Activated T-helper 17 cell treated with anti-CD3 and anti-CD28 coated beads, Interleukin-2, amount 50 U/mL, for 72 hours (primary cell): ENCODE measurements around the gene HEXD. TPM values are rescaled to one million over a fixed set of nuclear protein-coding genes. Genes with fewer than 3 reads are reported as not detected.

Experiments used
- ATAC-seq: fragments of 150-1000 bp; cut with Tn5 transposase; replicated peaks from 2 replicates; pipeline ENCODE4 v1.10.0; 2021; ENCODE audit warnings: mild to moderate bottlenecking, moderate library complexity
- H3K27ac Mint-ChIP-seq: one replicate; pipeline ENCODE4 v1.8.0; 2022; ENCODE audit warnings: mixed read lengths
- H3K27me3 Mint-ChIP-seq: one replicate; pipeline ENCODE4 v1.8.0; 2022; ENCODE audit warnings: mixed read lengths
- H3K36me3 Mint-ChIP-seq: one replicate; pipeline ENCODE4 v1.8.0; 2022; ENCODE audit warnings: low read depth, mild to moderate bottlenecking, mixed read lengths
- H3K4me1 Mint-ChIP-seq: one replicate; pipeline ENCODE4 v1.8.0; 2022; ENCODE audit warnings: mixed read lengths
- H3K4me3 Mint-ChIP-seq: one replicate; pipeline ENCODE4 v1.8.0; 2022; ENCODE audit warnings: mild to moderate bottlenecking, mixed read lengths
- H3K9me3 Mint-ChIP-seq: one replicate; pipeline ENCODE4 v1.8.0; 2022; ENCODE audit warnings: mixed read lengths
- total RNA-seq, 2 donors: library from RNA; stranded (reverse); gene quantifications; one replicate each; pipeline ENCODE4 v1.2.3, GENCODE V29; 2022

The HEXD gene
- total RNA-seq, 2 donors from 2014 or later, result 25.1 to 31.9 TPM

DNA sequence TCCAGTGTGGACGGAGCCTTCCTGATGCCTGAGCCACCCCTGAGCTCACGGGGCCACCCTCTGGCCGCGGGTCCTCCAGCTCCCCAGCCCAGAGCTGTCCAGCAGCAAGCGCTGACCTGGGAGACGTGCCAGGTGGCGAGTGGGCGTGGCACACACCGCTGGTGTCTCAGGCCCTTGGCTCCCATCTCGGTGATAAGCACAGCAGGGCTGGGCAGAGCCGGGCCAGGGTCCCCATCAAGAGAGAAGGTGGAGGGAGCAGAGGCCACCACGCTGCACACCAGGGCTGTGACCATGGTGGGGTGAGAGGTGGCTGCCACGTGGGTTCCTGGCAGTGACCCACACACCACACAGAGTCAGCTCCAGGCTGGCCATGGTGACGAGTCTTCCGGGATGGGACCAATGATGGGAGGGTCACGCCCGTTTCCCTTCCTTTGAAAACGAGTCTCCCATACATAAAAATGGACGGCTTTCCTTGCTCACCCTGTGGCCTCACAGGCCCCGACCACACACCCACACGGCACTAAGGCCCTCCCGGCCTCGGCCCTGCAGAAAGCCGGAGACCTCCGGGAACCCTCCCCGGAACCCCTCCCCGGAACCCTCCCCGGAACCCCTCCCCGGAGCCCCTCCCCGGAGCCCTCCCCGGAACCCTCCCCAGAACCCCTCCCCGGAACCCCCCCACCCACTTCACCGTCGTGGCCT lies 29.8 kb upstream of the HEXD start:
- Mint-ChIP-seq H3K4me1 (peaks cover 5% of the 10 kb centered on the region), H3K9me3 (no peaks in the 10 kb centered on the region), H3K4me3 (no peak overlapping the region), H3K27ac (no peak overlapping the region), H3K27me3 (peaks cover 6% of the 10 kb centered on the region), H3K36me3 (peaks cover 5% of the 10 kb centered on the region)
- no peak for ATAC-seq

DNA sequence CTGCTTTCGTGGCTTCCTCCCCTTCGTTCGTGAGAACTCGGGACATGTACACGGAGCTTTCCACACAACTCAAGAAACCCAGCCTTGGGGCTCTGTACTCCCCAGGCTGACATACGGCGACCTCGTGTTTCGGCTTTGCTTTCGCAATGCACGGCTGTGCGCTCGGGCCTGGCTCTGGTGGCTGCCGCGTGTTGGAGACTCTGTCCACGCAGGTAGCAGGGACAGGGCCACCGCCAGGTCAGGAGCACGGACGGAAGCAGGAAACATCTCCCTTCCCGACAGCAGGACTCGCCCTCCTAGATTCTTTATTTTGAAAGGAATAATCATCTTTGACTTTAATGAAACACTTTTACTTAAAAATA lies 29.2 kb upstream of the HEXD start:
- no peak overlapping the region for H3K4me3 Mint-ChIP-seq
- peaks cover 5% of the 10 kb centered on the region for H3K4me1 Mint-ChIP-seq
- no peaks in the 10 kb centered on the region for H3K9me3 Mint-ChIP-seq
- ATAC-seq, result no peak
- H3K36me3 Mint-ChIP-seq, result peaks cover 10% of the 10 kb centered on the region
- H3K27me3 Mint-ChIP-seq, result peaks cover 6% of the 10 kb centered on the region
- H3K27ac Mint-ChIP-seq, result no peak overlapping the region

DNA sequence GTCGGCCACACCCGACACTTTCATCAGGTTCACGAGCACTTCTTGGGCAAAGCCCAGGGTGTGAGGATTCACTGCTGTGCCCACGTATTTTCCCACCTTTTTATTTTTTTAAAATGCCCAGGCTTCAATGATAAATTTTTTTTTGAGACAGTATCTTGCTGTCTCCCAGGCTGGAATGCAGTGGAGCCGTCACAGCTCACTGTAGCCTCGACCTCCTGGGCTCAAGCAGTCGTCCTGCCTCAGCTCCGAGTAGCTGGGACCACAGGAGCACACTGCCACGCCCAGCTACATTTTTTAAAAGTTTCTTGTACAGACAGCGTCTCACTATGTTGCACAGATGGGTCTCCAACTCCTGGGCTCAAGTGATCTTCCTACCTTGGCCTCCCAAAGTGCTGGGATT lies 28.8 kb upstream of the HEXD start:
- Mint-ChIP-seq H3K4me1 (peaks cover 5% of the 10 kb centered on the region), H3K4me3 (no peak overlapping the region), H3K36me3 (peaks cover 10% of the 10 kb centered on the region), H3K27me3 (peaks cover 6% of the 10 kb centered on the region), H3K9me3 (no peaks in the 10 kb centered on the region), H3K27ac (no peak overlapping the region)
- ATAC-seq, result no peak

DNA sequence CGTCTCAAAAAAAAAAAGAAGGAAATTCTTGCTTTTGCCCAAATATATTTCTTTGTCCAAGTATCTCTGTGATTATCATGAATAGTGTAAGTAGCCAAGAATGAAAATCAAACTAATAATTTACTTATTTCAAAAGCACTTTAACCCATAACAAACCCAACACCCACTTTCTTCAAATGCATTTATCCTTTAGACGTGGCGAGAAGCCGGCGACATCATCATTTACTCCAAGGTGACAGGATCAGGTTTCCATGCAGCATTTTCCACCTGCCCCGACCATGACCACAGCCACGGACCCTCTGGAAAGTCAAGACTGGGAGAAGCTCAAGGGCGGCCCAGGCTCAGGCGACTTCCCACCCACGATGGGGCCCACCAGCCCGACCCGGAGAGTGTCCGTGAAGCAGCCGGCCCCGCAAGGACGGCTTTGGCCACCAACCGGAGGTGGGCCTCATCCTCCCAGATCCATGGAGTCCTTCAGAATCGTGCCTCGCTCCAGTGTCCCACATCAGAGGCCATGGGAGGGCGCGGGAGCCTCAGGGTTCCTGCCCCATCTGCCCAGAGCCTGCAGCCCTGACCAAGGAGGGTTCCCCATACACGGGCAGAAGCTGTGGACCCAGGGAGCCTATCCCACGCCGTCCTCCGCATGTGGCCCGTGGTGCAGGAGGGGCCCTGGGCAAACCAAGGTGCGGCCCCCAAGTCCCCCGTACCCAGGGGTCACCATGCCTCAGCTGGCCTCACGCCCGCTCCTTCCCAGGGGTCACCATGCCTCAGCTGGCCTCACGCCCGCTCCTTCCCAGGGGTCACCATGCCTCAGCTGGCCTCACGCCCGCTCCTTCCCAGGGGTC lies 27.9 kb upstream of the HEXD start:
- Mint-ChIP-seq H3K4me1 (peaks cover 5% of the 10 kb centered on the region), H3K4me3 (no peak overlapping the region), H3K9me3 (no peaks in the 10 kb centered on the region), H3K36me3 (peaks cover 10% of the 10 kb centered on the region), H3K27ac (no peak overlapping the region), H3K27me3 (peaks cover 6% of the 10 kb centered on the region)
- ATAC-seq, result no peak

DNA sequence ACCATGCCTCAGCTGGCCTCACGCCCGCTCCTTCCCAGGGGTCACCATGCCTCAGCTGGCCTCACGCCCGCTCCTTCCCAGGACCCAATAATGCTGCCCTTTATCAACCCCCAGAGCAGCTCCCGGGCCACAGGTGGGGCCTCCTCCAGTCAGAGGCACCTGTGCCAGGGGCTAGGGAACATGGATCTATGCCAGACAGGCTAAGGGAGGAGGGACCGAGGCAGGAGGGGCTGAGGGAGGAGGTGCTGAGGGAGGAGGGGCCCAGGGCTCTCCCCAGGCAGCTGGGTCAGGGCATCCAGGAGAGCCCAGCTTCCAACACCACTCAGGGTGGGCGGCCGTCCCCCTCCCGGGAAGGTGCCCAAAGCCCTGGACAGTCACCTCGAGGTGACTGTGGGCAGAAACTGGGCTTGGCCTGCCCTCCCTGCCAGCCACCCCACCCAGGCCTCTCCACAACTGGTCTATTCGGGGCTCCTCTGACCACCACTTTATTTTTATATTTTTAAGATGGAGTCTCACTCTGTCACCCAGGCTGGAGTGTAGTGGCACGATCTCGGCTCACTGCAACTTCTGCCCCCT lies 27.2 kb upstream of the HEXD start:
- Mint-ChIP-seq H3K27ac (no peak overlapping the region), H3K9me3 (no peaks in the 10 kb centered on the region), H3K36me3 (peaks cover 10% of the 10 kb centered on the region), H3K4me1 (peaks cover 5% of the 10 kb centered on the region), H3K27me3 (peaks cover 6% of the 10 kb centered on the region), H3K4me3 (no peak overlapping the region)
- no peak for ATAC-seq

DNA sequence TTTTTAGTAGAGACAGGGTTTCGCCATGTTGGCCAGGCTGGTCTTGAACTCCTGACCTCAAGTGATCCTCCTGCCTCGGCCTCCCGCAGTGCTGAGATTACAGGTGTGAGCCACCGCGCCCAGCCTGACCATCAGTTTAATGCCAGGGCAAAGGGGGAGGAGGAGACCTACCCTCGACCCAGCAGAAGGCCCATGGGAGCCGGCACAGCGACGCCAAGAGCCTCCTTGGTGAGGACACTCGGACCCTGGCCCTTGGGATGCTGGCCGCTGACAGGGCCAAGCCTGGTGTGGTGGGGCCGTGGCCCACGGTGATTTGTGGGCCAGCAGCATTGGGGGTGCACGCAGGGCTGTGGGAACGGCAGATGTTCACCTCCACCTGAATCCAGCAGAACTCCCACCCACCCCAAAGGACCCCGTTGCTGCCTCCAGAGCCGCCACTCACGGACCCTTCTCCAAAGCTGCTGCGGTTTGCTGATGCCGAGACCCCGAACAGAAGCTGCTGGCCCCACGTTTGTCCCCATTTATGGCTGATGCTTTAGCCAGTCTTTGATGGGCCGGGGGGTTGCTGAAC lies 26.6 kb upstream of the HEXD start:
- no peaks in the 10 kb centered on the region for H3K9me3 Mint-ChIP-seq
- no peak overlapping the region for H3K4me3 Mint-ChIP-seq
- peaks cover 9% of the 10 kb centered on the region for H3K4me1 Mint-ChIP-seq
- no peak overlapping the region for H3K27ac Mint-ChIP-seq
- ATAC-seq, result no peak
- H3K27me3 Mint-ChIP-seq, result peaks cover 6% of the 10 kb centered on the region
- H3K36me3 Mint-ChIP-seq, result peaks cover 10% of the 10 kb centered on the region

DNA sequence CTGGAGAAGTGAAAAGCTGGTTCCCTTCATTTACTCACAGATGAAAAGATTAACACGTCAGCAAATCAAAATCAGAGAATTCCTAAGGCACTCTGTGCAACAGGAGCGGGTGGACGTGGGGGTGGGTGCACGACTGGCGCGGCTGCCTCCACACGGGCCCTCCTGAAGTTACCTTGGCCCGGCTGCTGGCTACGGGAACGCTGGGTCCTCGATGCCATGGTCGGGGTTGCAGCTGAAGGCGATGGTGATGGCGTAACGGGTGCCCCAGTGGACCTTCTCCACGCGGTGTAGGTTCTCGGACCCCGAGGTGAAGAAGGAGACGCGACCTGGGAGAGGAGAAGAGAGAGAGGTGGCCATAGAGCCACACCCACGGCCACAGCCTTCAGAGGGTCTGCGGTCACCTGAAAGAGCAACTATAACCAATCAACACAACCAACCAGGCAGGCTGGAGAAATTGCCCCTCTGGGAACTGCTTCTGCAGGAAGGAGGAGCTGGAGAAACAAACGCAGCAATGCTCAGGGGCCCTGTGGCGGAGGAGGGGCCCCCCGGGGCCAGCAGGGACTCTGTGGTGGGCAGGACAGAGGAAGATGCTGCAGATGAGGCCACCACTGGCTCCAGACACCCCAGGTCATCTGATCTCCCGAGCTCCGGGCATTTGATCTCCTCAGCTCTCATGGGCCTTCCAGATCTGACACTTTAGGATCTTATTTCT lies 25.8 kb upstream of the HEXD start:
- ATAC-seq, result no peak
- H3K9me3 Mint-ChIP-seq, result no peaks in the 10 kb centered on the region
- peaks cover 10% of the 10 kb centered on the region for H3K36me3 Mint-ChIP-seq
- H3K4me3 Mint-ChIP-seq, result no peak overlapping the region
- no peak overlapping the region for H3K27ac Mint-ChIP-seq
- peaks cover 6% of the 10 kb centered on the region for H3K27me3 Mint-ChIP-seq
- peaks cover 9% of the 10 kb centered on the region for H3K4me1 Mint-ChIP-seq

DNA sequence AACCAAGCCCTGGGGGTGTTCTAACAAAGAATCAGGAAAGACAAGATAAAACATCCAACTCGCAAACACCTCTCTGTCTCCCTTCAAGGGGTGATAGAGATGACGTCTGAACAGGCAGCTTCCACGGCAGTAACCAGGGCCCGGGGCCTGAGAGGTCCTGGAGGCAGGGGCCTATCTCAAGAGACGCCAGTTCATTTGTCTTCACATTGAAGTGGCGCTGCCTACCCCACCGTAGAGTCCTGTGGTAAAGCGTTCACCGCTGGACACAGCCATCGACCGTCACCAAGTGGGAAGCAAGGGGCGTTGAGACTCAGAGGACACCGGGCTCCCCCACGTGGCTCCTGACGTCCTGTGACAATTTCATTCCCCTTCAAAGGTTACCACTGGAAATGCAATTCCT lies 25.2 kb upstream of the HEXD start:
- Mint-ChIP-seq H3K4me3 (no peak overlapping the region), H3K9me3 (no peaks in the 10 kb centered on the region), H3K36me3 (peaks cover 10% of the 10 kb centered on the region), H3K4me1 (peaks cover 6% of the 10 kb centered on the region), H3K27me3 (peaks cover under 1% of the 10 kb centered on the region), H3K27ac (no peak overlapping the region)
- ATAC-seq, result no peak

DNA sequence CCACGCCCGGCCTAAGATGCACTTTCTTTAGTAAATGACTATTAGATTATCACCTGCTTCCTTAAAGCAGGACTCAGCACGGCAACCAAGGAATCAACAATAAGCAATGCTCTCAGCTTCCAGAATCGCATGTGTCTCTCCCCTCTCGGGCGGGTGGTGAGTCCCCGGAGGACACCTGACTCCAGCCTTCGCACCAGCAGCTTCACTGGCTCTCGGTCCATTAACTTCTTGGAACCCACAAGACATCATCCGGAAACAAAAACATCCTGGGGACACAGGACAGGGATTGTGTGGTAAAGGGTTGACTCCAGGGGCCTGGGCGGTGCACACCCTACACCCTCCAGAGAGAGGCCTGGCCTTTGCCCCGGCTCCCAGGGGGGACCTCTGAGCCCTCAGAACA lies 23.9 kb upstream of the HEXD start:
- no peak for ATAC-seq
- Mint-ChIP-seq H3K9me3 (no peaks in the 10 kb centered on the region), H3K27me3 (no peaks in the 10 kb centered on the region), H3K27ac (no peak overlapping the region), H3K4me1 (peaks cover 5% of the 10 kb centered on the region), H3K36me3 (peaks cover 10% of the 10 kb centered on the region), H3K4me3 (no peak overlapping the region)

DNA sequence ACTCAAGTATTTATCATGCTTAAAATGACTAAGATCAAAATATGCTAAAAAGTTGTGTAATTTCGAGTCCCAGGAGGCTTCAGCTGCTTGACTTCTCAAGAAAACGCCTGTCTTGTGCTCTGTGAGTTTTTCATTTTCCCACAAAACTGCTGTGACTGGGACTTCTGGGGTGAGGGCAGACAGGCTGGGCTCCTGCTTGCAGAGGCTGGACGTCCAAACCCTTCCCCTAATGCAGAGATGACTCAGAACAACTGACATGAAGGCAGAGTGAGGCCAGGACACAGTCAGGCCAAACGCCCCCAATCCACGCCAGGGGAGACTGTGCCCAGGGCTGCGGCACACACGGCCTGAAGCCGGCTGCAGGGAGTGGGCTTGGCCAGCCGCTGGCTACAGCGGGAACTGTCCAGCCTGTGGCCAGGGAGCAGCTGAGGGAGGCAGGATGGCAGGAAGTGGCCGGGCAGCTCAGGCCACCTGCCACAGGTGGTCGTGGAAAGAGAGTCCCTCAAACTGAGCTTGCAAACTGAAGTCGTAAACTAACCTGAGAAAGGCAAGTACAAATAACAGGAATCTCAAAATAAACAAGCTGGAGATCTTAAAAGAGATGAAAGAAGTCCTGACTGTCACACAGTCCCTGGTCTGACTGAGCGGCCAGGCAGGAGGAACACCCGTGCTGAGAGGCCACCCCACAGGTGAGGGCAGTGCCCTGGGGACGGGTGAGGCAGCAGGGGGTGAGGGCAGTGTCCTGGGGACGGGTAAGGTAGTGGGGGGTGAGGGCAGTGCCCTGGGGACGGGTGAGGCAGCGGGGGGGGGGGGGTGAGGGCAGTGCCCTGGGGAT lies 21.3 kb upstream of the HEXD start:
- Mint-ChIP-seq H3K4me3 (no peak overlapping the region), H3K27ac (no peak overlapping the region), H3K36me3 (peaks cover 17% of the 10 kb centered on the region), H3K27me3 (no peaks in the 10 kb centered on the region), H3K9me3 (no peaks in the 10 kb centered on the region), H3K4me1 (peaks cover 11% of the 10 kb centered on the region)
- no peak for ATAC-seq

DNA sequence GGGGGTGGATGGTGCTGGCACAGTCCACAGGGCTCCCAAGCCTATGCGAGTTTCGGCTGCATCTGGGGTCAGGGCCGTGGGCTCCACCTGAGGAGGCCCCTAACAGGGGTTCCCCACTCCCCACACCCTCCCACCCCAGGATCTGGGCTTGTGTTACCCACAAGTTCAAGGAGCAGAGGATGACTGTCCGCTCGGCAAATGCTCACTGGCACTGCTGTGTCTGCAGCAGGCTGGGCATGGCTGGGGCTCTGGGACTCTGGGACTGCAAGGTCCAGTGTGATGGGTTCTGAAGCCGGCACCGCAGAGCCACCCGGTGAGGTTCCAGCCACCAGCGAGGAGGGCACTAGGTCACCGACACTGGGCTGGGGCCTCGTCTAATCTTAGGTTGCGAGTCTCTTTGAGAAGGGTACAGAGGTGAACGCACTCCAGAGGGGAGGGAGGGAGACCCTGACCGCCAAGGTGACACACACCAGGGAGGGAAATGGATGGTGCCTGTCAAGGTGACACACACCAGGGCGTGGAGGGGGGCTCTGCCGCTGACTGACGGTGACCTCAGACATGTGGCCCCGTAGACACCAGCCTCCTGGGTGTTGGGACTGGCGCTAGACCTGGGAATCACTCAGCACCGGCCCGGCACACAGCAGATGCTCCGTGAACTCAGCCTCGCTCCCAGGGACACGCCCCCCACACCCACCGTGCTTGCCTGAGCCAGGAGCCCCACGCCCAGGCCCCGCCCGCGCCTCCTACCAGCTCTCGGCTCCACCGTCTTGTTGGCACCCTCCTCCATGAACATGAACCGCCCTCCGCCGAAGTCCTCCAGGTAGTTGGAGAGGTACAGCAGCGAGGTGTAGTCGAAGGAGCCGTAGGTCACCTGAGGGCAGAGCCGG lies 20.5 kb upstream of the HEXD start:
- Mint-ChIP-seq H3K27ac (no peak overlapping the region), H3K4me3 (no peak overlapping the region), H3K27me3 (no peaks in the 10 kb centered on the region), H3K9me3 (no peaks in the 10 kb centered on the region), H3K36me3 (peaks cover 24% of the 10 kb centered on the region), H3K4me1 (peaks cover 11% of the 10 kb centered on the region)
- ATAC-seq, result no peak

DNA sequence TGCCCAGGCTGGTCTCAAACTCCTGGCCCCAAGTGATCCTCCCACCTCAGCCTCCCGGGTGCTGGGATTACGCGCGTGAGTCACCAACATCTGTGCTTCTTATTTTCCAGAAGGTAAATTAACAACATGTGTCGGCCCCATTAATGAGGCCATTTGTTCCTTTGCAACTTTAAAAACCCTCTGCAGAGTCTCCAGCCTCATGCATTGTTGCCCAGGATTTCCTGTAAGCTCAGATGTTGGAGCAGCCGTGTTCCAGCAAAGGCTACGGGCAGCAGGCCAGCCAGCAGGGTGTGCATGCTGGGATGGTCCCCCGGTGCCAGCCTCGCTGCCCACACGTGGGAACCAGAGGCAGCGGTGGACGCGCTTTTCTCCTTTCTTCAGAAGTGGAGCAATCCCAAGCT lies 19.1 kb upstream of the HEXD start:
- H3K4me1 Mint-ChIP-seq, result peaks cover 11% of the 10 kb centered on the region
- H3K27ac Mint-ChIP-seq, result no peak overlapping the region
- no peaks in the 10 kb centered on the region for H3K9me3 Mint-ChIP-seq
- ATAC-seq, result no peak
- peaks cover 22% of the 10 kb centered on the region for H3K36me3 Mint-ChIP-seq
- no peaks in the 10 kb centered on the region for H3K27me3 Mint-ChIP-seq
- H3K4me3 Mint-ChIP-seq, result no peak overlapping the region

DNA sequence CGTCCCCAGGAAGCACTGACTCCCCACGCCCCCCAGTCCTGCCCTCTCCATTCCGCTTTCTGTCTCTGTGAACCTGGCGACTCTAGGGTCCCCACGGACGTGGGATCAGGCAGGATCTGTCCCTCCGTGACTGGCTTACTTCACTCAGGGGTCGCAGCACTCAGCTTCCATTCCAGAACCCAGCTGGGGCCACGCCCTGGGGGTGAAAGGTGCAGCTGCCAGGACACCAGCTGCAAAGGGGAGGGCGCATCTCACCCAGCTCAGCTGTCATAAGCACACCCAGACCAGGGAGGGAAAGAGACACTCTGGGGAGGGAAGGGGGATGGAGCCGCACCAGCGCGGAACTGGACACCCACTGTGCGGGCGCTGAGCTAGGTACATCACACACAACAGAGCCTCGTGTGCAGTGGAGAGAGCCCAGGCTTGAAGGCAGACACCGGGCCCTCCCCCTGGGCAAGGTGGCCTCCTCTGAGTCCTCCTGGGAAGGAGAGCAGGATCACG lies 18.5 kb upstream of the HEXD start:
- ATAC-seq, result no peak
- Mint-ChIP-seq H3K27me3 (no peaks in the 10 kb centered on the region), H3K36me3 (peaks cover 22% of the 10 kb centered on the region), H3K27ac (no peak overlapping the region), H3K4me3 (no peak overlapping the region), H3K4me1 (peaks cover 11% of the 10 kb centered on the region), H3K9me3 (no peaks in the 10 kb centered on the region)
